GM12878 (cell line): Measurements from ENCODE around the gene CPLX4.

Source experiments
- BCL11A ChIP-seq: IDR thresholded peaks from 2 replicates; pipeline ENCODE4 v1.6.1; 2011; ENCODE audit warnings: low read depth, low read length
- CTCF ChIP-seq, 3 experiments: IDR thresholded peaks in 2 of 3; conservative IDR thresholded peaks in 1 of 3; 2 replicates each; pipeline ENCODE4 v1.5.1; 2011; ENCODE audit warnings: low read depth in 3 of 3, low read length in 3 of 3, mild to moderate bottlenecking in 3 of 3, control low read depth in 2 of 3, moderate library complexity in 2 of 3, inconsistent platforms in 1 of 3, mixed read lengths in 1 of 3; ENCODE audit not compliant: control insufficient read depth in 2 of 3, insufficient read depth in 1 of 3; ENCODE audit errors: extremely low read depth in 1 of 3
- DPF2 ChIP-seq: fragments of 450-650 bp; IDR thresholded peaks from 2 replicates; pipeline ENCODE4 v1.6.1; 2017; ENCODE audit warnings: mild to moderate bottlenecking
- ETV6 ChIP-seq, 2 experiments: fragments of 450-650 bp in 1 of 2; IDR thresholded peaks in 1 of 2; conservative IDR thresholded peaks in 1 of 2; 2 replicates each; pipeline ENCODE4 v1.6.1; 2014; ENCODE audit warnings: antibody characterized with exemption in 1 of 2, borderline replicate concordance in 1 of 2, low read depth in 1 of 2, mild to moderate bottlenecking in 1 of 2, moderate library complexity in 1 of 2
- EZH2 ChIP-seq: IDR thresholded peaks from 2 replicates; pipeline ENCODE4 v1.6.1; 2012; ENCODE audit warnings: low read depth, mild to moderate bottlenecking, control low read depth, inconsistent platforms, low read length, borderline replicate concordance; ENCODE audit not compliant: control insufficient read depth
- HCFC1 ChIP-seq: fragments of 150-350 bp; IDR thresholded peaks from 2 replicates; pipeline ENCODE4 v1.6.1; 2014; ENCODE audit warnings: low read length
- HSF1 ChIP-seq: fragments of 150-350 bp; IDR thresholded peaks from 2 replicates; pipeline ENCODE4 v1.6.1; 2014; ENCODE audit warnings: mild to moderate bottlenecking, low read depth, low read length
- MEF2A ChIP-seq: IDR thresholded peaks from 2 replicates; pipeline ENCODE4 v1.6.1; 2011; ENCODE audit warnings: low read depth, mild to moderate bottlenecking, low read length, moderate library complexity; ENCODE audit not compliant: insufficient read depth
- MXI1 ChIP-seq: fragments of 150-350 bp; IDR thresholded peaks from 2 replicates; pipeline ENCODE4 v1.6.1; 2011; ENCODE audit warnings: low read depth, mild to moderate bottlenecking, inconsistent platforms, low read length, improper control_type of control experiment
- NKRF ChIP-seq: fragments of 450-650 bp; conservative IDR thresholded peaks from 2 replicates; pipeline ENCODE4 v1.6.1; 2017; ENCODE audit warnings: mild to moderate bottlenecking, moderate library complexity
- RAD21 ChIP-seq: IDR thresholded peaks from 2 replicates; pipeline ENCODE4 v1.6.1; 2011; ENCODE audit warnings: mild to moderate bottlenecking, low read depth, low read length, moderate library complexity; ENCODE audit not compliant: insufficient read depth
- YY1 ChIP-seq: IDR thresholded peaks from 2 replicates; pipeline ENCODE4 v1.6.1; 2011; ENCODE audit warnings: low read depth, mild to moderate bottlenecking, low read length

GRCh38 chr18:59306640-59307039 lies 11.8 kb downstream of the CPLX4 start:
- TF ChIP-seq CTCF (IDR thresholded peaks at IDR 0.05 in 2 of 3, conservative IDR thresholded peaks at IDR 0.05 in 1 of 3; ENCODE audit: control insufficient read depth in 2 of 3, extremely low read depth in 1 of 3, insufficient read depth in 1 of 3, low read depth in 3 of 3, low read length in 3 of 3) (no peak), MXI1 (no peak), RAD21 (no peak), ETV6 (conservative IDR thresholded peaks at IDR 0.05 in 1 of 2, IDR thresholded peaks at IDR 0.05 in 1 of 2; ENCODE audit: borderline replicate concordance in 1 of 2, low read depth in 1 of 2) (no peak), MEF2A (no peak), EZH2 (no peak), DPF2 (no peak), NKRF (no peak), HSF1 (no peak), HCFC1 (no peak), BCL11A (no peak), YY1 (no peak)
